K562 (cell line): Measurements from ENCODE around the gene HSPA1B. TPM values are rescaled to one million over a fixed set of nuclear protein-coding genes. Genes with fewer than 3 reads are reported as not detected.

Experiments used
- DDX20 ChIP-seq: fragments of 450-650 bp; IDR thresholded peaks from 2 replicates; pipeline ENCODE4 v1.6.1; 2016; ENCODE audit warnings: missing genetic modification characterization, low read depth, mild to moderate bottlenecking, missing compliant biosample characterization, moderate library complexity
- HMGN3 ChIP-seq: IDR thresholded peaks from 2 replicates; pipeline ENCODE4 v1.6.1; 2011; ENCODE audit warnings: borderline replicate concordance, low read depth, mild to moderate bottlenecking, mixed read lengths, low read length; ENCODE audit not compliant: insufficient read length; ENCODE audit errors: extremely low read depth
- MECOM ChIP-seq: fragments of 250-450 bp; sonication (Bioruptor Pico); IDR thresholded peaks from 2 replicates; pipeline ENCODE4 v1.8.0; 2022; ENCODE audit warnings: inconsistent platforms
- NR3C1 ChIP-seq: sonication (generic); formaldehyde crosslinking; IDR thresholded peaks from 2 replicates; pipeline ENCODE4 v1.8.1; 2022; ENCODE audit warnings: missing genetic modification reagents
- RBM15 ChIP-seq: fragments of 200-400 bp; formaldehyde crosslinking; IDR thresholded peaks from 2 replicates; pipeline ENCODE4 v1.6.1; 2018; ENCODE audit warnings: mild to moderate bottlenecking, low read length, moderate library complexity; ENCODE audit not compliant: insufficient read depth
- RFX7 ChIP-seq: fragments of 250-450 bp; sonication (Bioruptor Pico); IDR thresholded peaks from 2 replicates; pipeline ENCODE4 v1.5.1; 2021; ENCODE audit warnings: mild to moderate bottlenecking
- TRIM28 ChIP-seq: fragments of 450-650 bp; IDR thresholded peaks from 2 replicates; pipeline ENCODE4 v1.6.1; 2017
- polyA plus RNA-seq, 8 experiments: library from polyadenylated mRNA; depleted of rRNA in 4 of 8; stranded (reverse) in 5 of 8; unstranded in 3 of 8; fragments of >200 nt; fragmentation: Nextera tagmentation in 2 of 8; fragmentation: Illumina TruSeq in 1 of 8; extraction: Ambion mirVana in 2 of 8; extraction: Trizol in 1 of 8; gene quantifications; 2 replicates each; pipeline versions ENCODE4 v1.2.1 to v1.2.3, GENCODE V29; 2011 to 2014; ENCODE audit warnings: inconsistent platforms in 1 of 8, missing spikeins in 1 of 8
- total RNA-seq, 7 experiments: library from RNA; depleted of rRNA in 6 of 7; stranded (reverse); fragments of >200 nt in 6 of 7; fragmentation: Illumina TruSeq in 2 of 7; extraction: Trizol in 2 of 7; gene quantifications; 2 replicates each; pipeline versions ENCODE4 v1.2.1 to v1.2.3, GENCODE V29; 2011 to 2021; ENCODE audit warnings: low replicate concordance in 1 of 7
- TF ChIP-seq, protein P1 (sequence below), 2 experiments: IDR thresholded peaks in 1 of 2; conservative IDR thresholded peaks in 1 of 2; 2 replicates each; pipeline ENCODE4 v1.6.1; 2016; ENCODE audit warnings: low read depth in 2 of 2, mild to moderate bottlenecking in 1 of 2, missing compliant biosample characterization in 1 of 2, missing genetic modification characterization in 1 of 2, moderate library complexity in 1 of 2
- TF ChIP-seq, protein P2 (sequence below), 2 experiments: fragments of 450-650 bp in 1 of 2; IDR thresholded peaks; 2 replicates each; pipeline ENCODE4 v1.6.1; 2011 to 2017; ENCODE audit warnings: low read depth in 2 of 2, antibody characterized with exemption in 1 of 2, borderline replicate concordance in 1 of 2, low read length in 1 of 2, mild to moderate bottlenecking in 1 of 2, mixed read lengths in 1 of 2; ENCODE audit not compliant: control insufficient read depth in 1 of 2
- TF ChIP-seq, protein P3 (sequence below): fragments of 450-650 bp; conservative IDR thresholded peaks from 2 replicates; pipeline ENCODE4 v1.6.1; 2016; ENCODE audit warnings: missing genetic modification characterization, low read depth, mild to moderate bottlenecking, control low read depth, missing compliant biosample characterization

Gene HSPA1B
- total and polyA plus RNA-seq, 9 of the 15 experiments (the other 6 are each of a cell fraction or from before 2014, with no cell fraction given) = 0.27 to 227 (median 51.2) TPM

DNA sequence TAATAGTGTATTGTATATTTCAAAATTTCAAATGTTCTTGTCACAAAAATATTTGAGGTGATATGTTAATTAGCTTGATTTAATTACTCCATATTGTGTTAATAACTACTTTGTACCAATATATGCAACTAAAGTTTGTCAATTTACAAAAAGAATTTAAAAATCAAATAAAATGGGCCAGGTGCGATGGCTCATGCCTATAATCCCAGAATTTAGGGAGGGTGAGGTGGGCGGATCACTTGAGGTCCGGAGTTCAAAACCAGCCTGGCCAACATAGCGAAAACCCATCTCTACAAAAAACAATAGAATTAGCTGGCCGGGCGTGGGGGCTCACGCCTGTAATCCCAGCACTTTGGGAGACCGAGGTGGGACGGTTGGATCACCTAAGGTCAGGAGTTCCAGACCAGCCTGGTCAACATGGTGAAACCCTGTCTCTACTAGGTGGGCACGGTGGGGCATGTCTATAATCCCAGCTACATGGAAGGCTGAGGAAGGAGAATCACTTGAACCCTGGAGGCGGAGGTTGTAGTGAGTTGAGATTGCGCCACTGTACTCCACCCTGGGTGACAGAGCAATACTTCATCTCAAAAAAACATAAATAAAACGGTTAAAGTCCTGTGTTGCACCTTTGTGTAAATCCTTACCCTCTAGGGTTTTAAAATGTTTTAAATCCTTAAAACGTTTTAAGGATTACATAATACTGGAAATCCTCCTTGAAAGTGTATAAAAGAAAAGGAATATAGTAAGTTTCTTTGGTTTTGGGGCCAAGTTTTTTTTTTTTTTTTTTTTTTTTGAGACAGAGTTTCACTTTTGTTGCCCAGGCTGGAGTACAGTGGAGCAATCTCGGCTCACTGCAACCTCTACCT, 4.0 kb downstream of the HSPA1B start (continued):
- TF ChIP-seq, protein P1, sequence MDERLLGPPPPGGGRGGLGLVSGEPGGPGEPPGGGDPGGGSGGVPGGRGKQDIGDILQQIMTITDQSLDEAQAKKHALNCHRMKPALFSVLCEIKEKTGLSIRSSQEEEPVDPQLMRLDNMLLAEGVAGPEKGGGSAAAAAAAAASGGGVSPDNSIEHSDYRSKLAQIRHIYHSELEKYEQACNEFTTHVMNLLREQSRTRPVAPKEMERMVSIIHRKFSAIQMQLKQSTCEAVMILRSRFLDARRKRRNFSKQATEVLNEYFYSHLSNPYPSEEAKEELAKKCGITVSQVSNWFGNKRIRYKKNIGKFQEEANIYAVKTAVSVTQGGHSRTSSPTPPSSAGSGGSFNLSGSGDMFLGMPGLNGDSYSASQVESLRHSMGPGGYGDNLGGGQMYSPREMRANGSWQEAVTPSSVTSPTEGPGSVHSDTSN (CRISPR knock-in tag; IDR thresholded peaks at IDR 0.05; ENCODE audit: low read depth) = no peak
- TF ChIP-seq, protein P1 (tag; conservative IDR thresholded peaks at IDR 0.05; ENCODE audit: low read depth) = peak; percentile 81
- no peak for TF ChIP-seq MECOM (CRISPR knock-in tag)
- no peak for TF ChIP-seq RBM15
- TF ChIP-seq, protein P2, sequence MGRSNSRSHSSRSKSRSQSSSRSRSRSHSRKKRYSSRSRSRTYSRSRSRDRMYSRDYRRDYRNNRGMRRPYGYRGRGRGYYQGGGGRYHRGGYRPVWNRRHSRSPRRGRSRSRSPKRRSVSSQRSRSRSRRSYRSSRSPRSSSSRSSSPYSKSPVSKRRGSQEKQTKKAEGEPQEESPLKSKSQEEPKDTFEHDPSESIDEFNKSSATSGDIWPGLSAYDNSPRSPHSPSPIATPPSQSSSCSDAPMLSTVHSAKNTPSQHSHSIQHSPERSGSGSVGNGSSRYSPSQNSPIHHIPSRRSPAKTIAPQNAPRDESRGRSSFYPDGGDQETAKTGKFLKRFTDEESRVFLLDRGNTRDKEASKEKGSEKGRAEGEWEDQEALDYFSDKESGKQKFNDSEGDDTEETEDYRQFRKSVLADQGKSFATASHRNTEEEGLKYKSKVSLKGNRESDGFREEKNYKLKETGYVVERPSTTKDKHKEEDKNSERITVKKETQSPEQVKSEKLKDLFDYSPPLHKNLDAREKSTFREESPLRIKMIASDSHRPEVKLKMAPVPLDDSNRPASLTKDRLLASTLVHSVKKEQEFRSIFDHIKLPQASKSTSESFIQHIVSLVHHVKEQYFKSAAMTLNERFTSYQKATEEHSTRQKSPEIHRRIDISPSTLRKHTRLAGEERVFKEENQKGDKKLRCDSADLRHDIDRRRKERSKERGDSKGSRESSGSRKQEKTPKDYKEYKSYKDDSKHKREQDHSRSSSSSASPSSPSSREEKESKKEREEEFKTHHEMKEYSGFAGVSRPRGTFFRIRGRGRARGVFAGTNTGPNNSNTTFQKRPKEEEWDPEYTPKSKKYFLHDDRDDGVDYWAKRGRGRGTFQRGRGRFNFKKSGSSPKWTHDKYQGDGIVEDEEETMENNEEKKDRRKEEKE (IDR thresholded peaks at IDR 0.05; ENCODE audit: borderline replicate concordance in 1 of 2, control insufficient read depth in 1 of 2, low read depth in 2 of 2, low read length in 1 of 2) = no peak
- TF ChIP-seq, protein P3, sequence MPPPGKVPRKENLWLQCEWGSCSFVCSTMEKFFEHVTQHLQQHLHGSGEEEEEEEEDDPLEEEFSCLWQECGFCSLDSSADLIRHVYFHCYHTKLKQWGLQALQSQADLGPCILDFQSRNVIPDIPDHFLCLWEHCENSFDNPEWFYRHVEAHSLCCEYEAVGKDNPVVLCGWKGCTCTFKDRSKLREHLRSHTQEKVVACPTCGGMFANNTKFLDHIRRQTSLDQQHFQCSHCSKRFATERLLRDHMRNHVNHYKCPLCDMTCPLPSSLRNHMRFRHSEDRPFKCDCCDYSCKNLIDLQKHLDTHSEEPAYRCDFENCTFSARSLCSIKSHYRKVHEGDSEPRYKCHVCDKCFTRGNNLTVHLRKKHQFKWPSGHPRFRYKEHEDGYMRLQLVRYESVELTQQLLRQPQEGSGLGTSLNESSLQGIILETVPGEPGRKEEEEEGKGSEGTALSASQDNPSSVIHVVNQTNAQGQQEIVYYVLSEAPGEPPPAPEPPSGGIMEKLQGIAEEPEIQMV (tag) = 0 out of 2 replicates have a peak, but pooled peaks have one; percentile 40
- no peak for TF ChIP-seq TRIM28
- TF ChIP-seq RFX7 (CRISPR knock-in tag) = no peak
- no peak for TF ChIP-seq DDX20 (tag)
- no peak for TF ChIP-seq HMGN3
- TF ChIP-seq NR3C1 (CRISPR knock-in tag) = no peak
